Liver (tissue), 9 donors: ENCODE data around the gene PDGFB. TPM values are rescaled to one million over a fixed set of nuclear protein-coding genes. Genes with fewer than 3 reads are reported as not detected.

Experiments
- DNase-seq: peaks from one replicate; pipeline ENCODE4 v3.0.0-alpha.2; 2017; ENCODE audit warnings: low spot score
- H3K27ac ChIP-seq, 2 donors: one replicate each; pipeline ENCODE4 v1.7.0; 2013; ENCODE audit warnings: inconsistent platforms in 2 of 2, low read length in 2 of 2, control low read depth in 1 of 2, low read depth in 1 of 2, mild to moderate bottlenecking in 1 of 2
- H3K27me3 ChIP-seq, 4 donors: one replicate each; pipeline versions ENCODE4 v1.6.1 to v1.7.0; 2013; ENCODE audit warnings: low read length in 3 of 4, inconsistent platforms in 1 of 4, mild to moderate bottlenecking in 1 of 4, moderate library complexity in 1 of 4; ENCODE audit not compliant: control insufficient read depth in 4 of 4, insufficient read depth in 4 of 4
- H3K36me3 ChIP-seq, 4 donors: one replicate each; pipeline versions ENCODE4 v1.6.1 to v1.7.0; 2013; ENCODE audit warnings: low read length in 3 of 4, mild to moderate bottlenecking in 3 of 4, low read depth in 1 of 4, moderate library complexity in 1 of 4; ENCODE audit not compliant: control insufficient read depth in 4 of 4, insufficient read depth in 3 of 4
- H3K4me1 ChIP-seq, 4 donors: one replicate each; pipeline versions ENCODE4 v1.6.1 to v1.7.0; 2013; ENCODE audit warnings: low read length in 3 of 4, mild to moderate bottlenecking in 3 of 4, moderate library complexity in 1 of 4; ENCODE audit not compliant: control insufficient read depth in 4 of 4, insufficient read depth in 4 of 4
- H3K4me3 ChIP-seq, 3 donors: one replicate each; pipeline versions ENCODE4 v1.6.1 to v1.7.0; 2013; ENCODE audit warnings: low read length in 3 of 3, control low read depth in 1 of 3, low read depth in 1 of 3, mild to moderate bottlenecking in 1 of 3
- H3K9ac ChIP-seq, 2 donors: one replicate each; pipeline ENCODE4 v1.7.0; 2013; ENCODE audit warnings: low read length in 2 of 2, mild to moderate bottlenecking in 2 of 2, moderate library complexity in 2 of 2, control low read depth in 1 of 2, low read depth in 1 of 2
- H3K9me3 ChIP-seq, 4 donors: one replicate each; pipeline versions ENCODE4 v1.6.1 to v1.7.0; 2013; ENCODE audit warnings: low read length in 3 of 4; ENCODE audit not compliant: control insufficient read depth in 4 of 4
- CTCF ChIP-seq: fragments of 150-350 bp; IDR thresholded peaks from 2 replicates; pipeline ENCODE4 v1.5.1; 2017; ENCODE audit warnings: improper control_type of control experiment, low read depth, low read length; ENCODE audit not compliant: missing input control
- EGR1 ChIP-seq, 2 donors: IDR thresholded peaks; 2 replicates each; pipeline ENCODE4 v1.6.1; 2016 to 2018; ENCODE audit warnings: antibody characterized with exemption in 2 of 2, low read depth in 2 of 2
- FOXA1 ChIP-seq: IDR thresholded peaks from 2 replicates; pipeline ENCODE4 v1.6.1; 2016; ENCODE audit warnings: antibody characterized with exemption
- FOXA2 ChIP-seq: IDR thresholded peaks from 2 replicates; pipeline ENCODE4 v1.6.1; 2016; ENCODE audit warnings: antibody characterized with exemption
- JUND ChIP-seq, 2 donors: IDR thresholded peaks; 2 replicates each; pipeline ENCODE4 v1.6.1; 2016; ENCODE audit warnings: antibody characterized with exemption in 2 of 2
- NR2F2 ChIP-seq: IDR thresholded peaks from 2 replicates; pipeline ENCODE4 v1.6.1; 2016; ENCODE audit warnings: antibody characterized with exemption
- RAD21 ChIP-seq, 2 donors: IDR thresholded peaks; 2 replicates each; pipeline ENCODE4 v1.6.1; 2016; ENCODE audit warnings: antibody characterized with exemption in 2 of 2, mild to moderate bottlenecking in 2 of 2
- REST ChIP-seq: IDR thresholded peaks from 2 replicates; pipeline ENCODE4 v1.6.1; 2016; ENCODE audit warnings: antibody characterized with exemption, mild to moderate bottlenecking
- RXRA ChIP-seq, 2 donors: IDR thresholded peaks; 2 replicates each; pipeline ENCODE4 v1.6.1; 2017 to 2018; ENCODE audit warnings: antibody characterized with exemption in 2 of 2, mild to moderate bottlenecking in 1 of 2
- SP1 ChIP-seq: IDR thresholded peaks from 2 replicates; pipeline ENCODE4 v1.6.1; 2018; ENCODE audit warnings: antibody characterized with exemption, mild to moderate bottlenecking
- TAF1 ChIP-seq: conservative IDR thresholded peaks from 2 replicates; pipeline ENCODE4 v1.6.1; 2016; ENCODE audit warnings: antibody characterized with exemption, mild to moderate bottlenecking
- YY1 ChIP-seq: IDR thresholded peaks from 2 replicates; pipeline ENCODE4 v1.6.1; 2016; ENCODE audit warnings: antibody characterized with exemption, mild to moderate bottlenecking
- WGBS: extraction: QIAGEN DNeasy Blood & Tissue Kit; methylation state at CpG from one replicate; pipeline ENCODE4 v1.1.7; 2013; 5-methylcytosine and 5-hydroxymethylcytosine counted together
- polyA plus RNA-seq, 2 donors: library from polyadenylated mRNA; stranded (reverse) in 1 of 2; unstranded in 1 of 2; fragments of 200-250 nt in 1 of 2; fragments of >200 nt in 1 of 2; fragmentation: Nextera tagmentation in 1 of 2; extraction: Ambion mirVana in 1 of 2; gene quantifications; one replicate each; pipeline versions ENCODE4 v1.2.1 to v1.2.3, GENCODE V29; 2013 to 2015
- total RNA-seq, 2 donors: library from RNA; depleted of rRNA; stranded (reverse); fragments of >200 nt; gene quantifications; one replicate each; pipeline ENCODE4 v1.2.3, GENCODE V29; 2014
- donor health status: healthy.
- donor health status: healthy.
- donor health status: healthy.
- donor health status: healthy.
- donor health status: healthy.

Gene PDGFB
- total and polyA plus RNA-seq, 4 donors = 0.25 to 4.5 (median 1.7) TPM

- H3K27me3 ChIP-seq = no peaks in the 10 kb centered on the region
- no peaks in the 10 kb centered on the region for H3K36me3 ChIP-seq
- no peak overlapping the region for H3K4me3 ChIP-seq
- peaks cover 2 to 10% (median 3%) of the 10 kb centered on the region in 4 donors for H3K4me1 ChIP-seq
- no peak for DNase-seq
- TF ChIP-seq FOXA1 (no peak), SP1 (no peak), NR2F2 (no peak), EGR1 (IDR thresholded peaks at IDR 0.05; ENCODE audit: low read depth in 2 of 2) (no peak)
- no peak overlapping the region for H3K27ac ChIP-seq
- H3K9me3 ChIP-seq = no peaks in the 10 kb centered on the region
- no peak overlapping the region for H3K9ac ChIP-seq
- 55% methylated on average over 8 of the region's 8 CpGs for WGBS
These were observed 5.3 kb upstream of the PDGFB start for GRCh38 chr22:39250131-39250530.

- H3K27ac ChIP-seq = no peak overlapping the region
- 81% methylated on average over 12 of the region's 12 CpGs for whole genome bisulfite sequencing
- H3K27me3 ChIP-seq = no peaks in the 10 kb centered on the region
- H3K9me3 ChIP-seq = no peaks in the 10 kb centered on the region
- H3K4me1 ChIP-seq = peaks cover 2 to 13% (median 4%) of the 10 kb centered on the region in 4 donors
- H3K36me3 ChIP-seq = no peaks in the 10 kb centered on the region
- no peak overlapping the region for H3K4me3 ChIP-seq
- no peak overlapping the region for H3K9ac ChIP-seq
- no peak for DNase-seq
- TF ChIP-seq TAF1 = no peak
- no peak for TF ChIP-seq REST
- TF ChIP-seq FOXA2 = no peak
- TF ChIP-seq NR2F2 = no peak
- TF ChIP-seq CTCF = no peak
- TF ChIP-seq RXRA (IDR thresholded peaks at IDR 0.05) = no peak
- TF ChIP-seq RAD21 (IDR thresholded peaks at IDR 0.05) = no peak
- no peak for TF ChIP-seq SP1
These were observed 4.4 kb upstream of the PDGFB start for GRCh38 chr22:39249086-39249704.

- Histone ChIP-seq H3K36me3 (no peaks in the 10 kb centered on the region), H3K4me1 (peaks cover 0 to 17% (median 7%) of the 10 kb centered on the region in 4 donors), H3K27ac (no peak overlapping the region), H3K4me3 (no peak overlapping the region), H3K9ac (no peak overlapping the region), H3K9me3 (no peaks in the 10 kb centered on the region), H3K27me3 (no peaks in the 10 kb centered on the region)
- WGBS = 64% methylated on average over 5 of the region's 5 CpGs
- no peak for TF ChIP-seq TAF1
- no peak for TF ChIP-seq RAD21 (IDR thresholded peaks at IDR 0.05)
- TF ChIP-seq JUND (IDR thresholded peaks at IDR 0.05) = no peak
- no peak for TF ChIP-seq YY1
- TF ChIP-seq NR2F2 = no peak
- no peak for TF ChIP-seq FOXA2
- no peak for DNase-seq
These were observed 3.5 kb upstream of the PDGFB start for GRCh38 chr22:39248254-39248653.
